ENCODE results near the gene NACC1.
"Not testable (repeated sequence)": the region's sequence is repeated elsewhere in the genome, so short reads cannot be mapped to it uniquely, and the experiment has no call there.

- TF ChIP-seq CTCF, POLR2A (IDR thresholded peaks at IDR 0.05): not testable (repeated sequence)
Measured at GRCh38 chr19:13149173-13149627, 31.1 kb downstream of the NACC1 start.

Data from stomach (tissue), 4 donors.